Vagina (tissue), 2 donors: ENCODE measurements around the gene ECT2. TPM values are rescaled to one million over a fixed set of nuclear protein-coding genes. Genes with fewer than 3 reads are reported as not detected.

Source experiments
- DNase-seq, 2 donors: peaks; one replicate each; pipeline ENCODE4 v3.0.0-alpha.2; 2017; ENCODE audit errors: extremely low spot score in 2 of 2
- H3K27ac ChIP-seq: fragments of 200-600 bp; sonication (generic); one replicate; pipeline ENCODE4 v1.5.1; 2019
- H3K27me3 ChIP-seq: fragments of 200-600 bp; sonication (generic); one replicate; pipeline ENCODE4 v1.5.1; 2019
- H3K36me3 ChIP-seq, 2 donors: fragments of 200-600 bp; sonication (generic); one replicate each; pipeline ENCODE4 v1.5.1; 2017 to 2019
- H3K4me1 ChIP-seq: fragments of 200-600 bp; sonication (generic); one replicate; pipeline ENCODE4 v1.5.1; 2019
- H3K4me3 ChIP-seq, 2 donors: fragments of 200-600 bp; sonication (generic); 1 replicate in 1 of 2; 2 replicates in 1 of 2; pipeline ENCODE4 v1.5.1; 2016 to 2019
- H3K9me3 ChIP-seq: fragments of 200-600 bp; sonication (generic); one replicate; pipeline ENCODE4 v1.5.1; 2019
- POLR2A ChIP-seq, 2 donors: fragments of 450-650 bp; IDR thresholded peaks; one replicate each; pipeline ENCODE4 v1.6.1; 2017; ENCODE audit warnings: antibody characterized with exemption in 2 of 2, mild to moderate bottlenecking in 2 of 2, moderate library complexity in 2 of 2
- POLR2AphosphoS5 ChIP-seq, 2 donors: sonication (generic); formaldehyde crosslinking; IDR thresholded peaks; one replicate each; pipeline ENCODE4 v1.9.0; 2017; ENCODE audit warnings: antibody characterized with exemption in 2 of 2, mild to moderate bottlenecking in 2 of 2, low read depth in 1 of 2; ENCODE audit not compliant: insufficient read depth in 1 of 2
- intact Hi-C: fragments of 100-400 bp; cut with DNase I; formaldehyde crosslinking; loops from one replicate; pipeline ENCODE4 v1.15.1; 2023
- total RNA-seq: library from RNA; depleted of rRNA; stranded (reverse); fragments of >200 nt; gene quantifications from one replicate; pipeline ENCODE4 v1.2.3, GENCODE V29; 2016
- TF ChIP-seq, protein P1 (sequence below), 3 experiments: fragments of 450-650 bp in 2 of 3; fragments of 200-600 bp in 1 of 3; sonication (generic) in 1 of 3; IDR thresholded peaks; one replicate each; pipeline ENCODE4 v1.5.1; 2017 to 2019; ENCODE audit warnings: antibody characterized with exemption in 3 of 3, mild to moderate bottlenecking in 2 of 3, moderate library complexity in 2 of 3

The ECT2 gene
- total RNA-seq, 1 donor from 2014 or later = 6.4 TPM

DNA sequence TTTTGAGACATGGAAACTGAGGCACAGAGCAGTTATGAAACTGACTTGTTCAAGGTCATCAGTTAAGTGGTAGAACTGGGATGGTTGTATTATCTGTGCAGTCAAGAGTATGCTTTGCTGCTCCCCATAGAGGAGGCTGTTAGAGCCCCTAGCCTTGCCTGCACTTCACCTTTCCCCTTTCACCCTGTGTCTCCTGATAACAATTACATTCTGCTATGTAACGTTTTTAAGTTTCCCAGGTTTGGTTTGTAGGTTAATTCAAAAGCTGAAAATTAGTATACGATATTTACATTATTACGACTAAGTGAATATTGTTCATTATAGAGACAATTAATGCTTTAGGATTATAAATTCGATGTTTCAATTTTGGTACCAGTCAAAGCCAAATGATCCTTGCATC lies 89.9 kb downstream of the ECT2 start:
- TF ChIP-seq POLR2AphosphoS5 (IDR thresholded peaks at IDR 0.05; ENCODE audit: insufficient read depth in 1 of 2, low read depth in 1 of 2) = no peak
- no peak for TF ChIP-seq POLR2A (IDR thresholded peaks at IDR 0.05)
- TF ChIP-seq, protein P1, sequence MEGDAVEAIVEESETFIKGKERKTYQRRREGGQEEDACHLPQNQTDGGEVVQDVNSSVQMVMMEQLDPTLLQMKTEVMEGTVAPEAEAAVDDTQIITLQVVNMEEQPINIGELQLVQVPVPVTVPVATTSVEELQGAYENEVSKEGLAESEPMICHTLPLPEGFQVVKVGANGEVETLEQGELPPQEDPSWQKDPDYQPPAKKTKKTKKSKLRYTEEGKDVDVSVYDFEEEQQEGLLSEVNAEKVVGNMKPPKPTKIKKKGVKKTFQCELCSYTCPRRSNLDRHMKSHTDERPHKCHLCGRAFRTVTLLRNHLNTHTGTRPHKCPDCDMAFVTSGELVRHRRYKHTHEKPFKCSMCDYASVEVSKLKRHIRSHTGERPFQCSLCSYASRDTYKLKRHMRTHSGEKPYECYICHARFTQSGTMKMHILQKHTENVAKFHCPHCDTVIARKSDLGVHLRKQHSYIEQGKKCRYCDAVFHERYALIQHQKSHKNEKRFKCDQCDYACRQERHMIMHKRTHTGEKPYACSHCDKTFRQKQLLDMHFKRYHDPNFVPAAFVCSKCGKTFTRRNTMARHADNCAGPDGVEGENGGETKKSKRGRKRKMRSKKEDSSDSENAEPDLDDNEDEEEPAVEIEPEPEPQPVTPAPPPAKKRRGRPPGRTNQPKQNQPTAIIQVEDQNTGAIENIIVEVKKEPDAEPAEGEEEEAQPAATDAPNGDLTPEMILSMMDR (IDR thresholded peaks at IDR 0.05) = no peak
- DNase-seq = no peak
- intact Hi-C loops = no loop called here

GRCh38 chr3:172840913-172841312 lies 90.4 kb downstream of the ECT2 start:
- Histone ChIP-seq H3K27me3 (no peaks in the 10 kb centered on the region), H3K4me3 (no peak overlapping the region), H3K27ac (no peak overlapping the region), H3K4me1 (no peaks in the 10 kb centered on the region), H3K36me3 (no peaks in the 10 kb centered on the region), H3K9me3 (no peaks in the 10 kb centered on the region)
- TF ChIP-seq, protein P1 (IDR thresholded peaks at IDR 0.05) = no peak
- TF ChIP-seq POLR2A (IDR thresholded peaks at IDR 0.05) = no peak
- TF ChIP-seq POLR2AphosphoS5 (IDR thresholded peaks at IDR 0.05; ENCODE audit: insufficient read depth in 1 of 2, low read depth in 1 of 2) = no peak
- no peak for DNase-seq
- intact Hi-C loops = no loop called here

More for the DNA sequence above, 89.9 kb downstream of the ECT2 start:
- Histone ChIP-seq H3K9me3 (no peaks in the 10 kb centered on the region), H3K4me3 (no peak overlapping the region), H3K27me3 (no peaks in the 10 kb centered on the region), H3K36me3 (no peaks in the 10 kb centered on the region), H3K27ac (no peak overlapping the region), H3K4me1 (no peaks in the 10 kb centered on the region)

DNA sequence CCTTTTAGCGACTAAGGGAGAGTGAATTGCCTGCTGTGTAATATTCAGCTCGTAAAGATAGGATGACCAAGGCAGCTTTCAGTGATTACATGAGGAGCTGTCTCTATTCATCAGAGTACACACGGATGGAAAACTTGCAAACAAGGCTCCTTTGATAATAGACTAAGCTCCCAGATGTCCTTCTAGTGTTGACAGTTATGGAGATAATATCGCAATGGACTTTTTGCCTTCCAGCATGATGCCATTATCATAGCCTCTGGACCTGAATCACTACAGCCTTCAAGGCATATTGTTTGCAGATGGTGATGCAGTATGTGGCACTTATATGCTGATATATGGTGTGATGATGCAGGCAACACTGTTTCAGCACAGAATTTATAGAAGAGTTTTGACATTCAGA lies 93.9 kb downstream of the ECT2 start:
- intact Hi-C loops = no loop called here
- Histone ChIP-seq H3K9me3 (no peaks in the 10 kb centered on the region), H3K4me3 (no peak overlapping the region), H3K36me3 (no peaks in the 10 kb centered on the region), H3K27ac (no peak overlapping the region), H3K4me1 (no peaks in the 10 kb centered on the region), H3K27me3 (no peaks in the 10 kb centered on the region)
- TF ChIP-seq POLR2AphosphoS5 (IDR thresholded peaks at IDR 0.05; ENCODE audit: insufficient read depth in 1 of 2, low read depth in 1 of 2) (no peak), POLR2A (IDR thresholded peaks at IDR 0.05) (no peak)
- TF ChIP-seq, protein P1 (IDR thresholded peaks at IDR 0.05) = no peak
- no peak for DNase-seq

- no peak for TF ChIP-seq POLR2AphosphoS5 (IDR thresholded peaks at IDR 0.05; ENCODE audit: insufficient read depth in 1 of 2, low read depth in 1 of 2)
- TF ChIP-seq, protein P1 (IDR thresholded peaks at IDR 0.05) = no peak
- TF ChIP-seq POLR2A (IDR thresholded peaks at IDR 0.05) = no peak
- no peak overlapping the region for H3K4me3 ChIP-seq
- H3K27me3 ChIP-seq = no peaks in the 10 kb centered on the region
- H3K36me3 ChIP-seq = no peaks in the 10 kb centered on the region
- H3K4me1 ChIP-seq = no peaks in the 10 kb centered on the region
- H3K27ac ChIP-seq = no peak overlapping the region
- H3K9me3 ChIP-seq = no peaks in the 10 kb centered on the region
- DNase-seq = no peak
- intact Hi-C loops = no loop called here
These were observed 95.6 kb downstream of the ECT2 start for GRCh38 chr3:172846103-172846561.

DNA sequence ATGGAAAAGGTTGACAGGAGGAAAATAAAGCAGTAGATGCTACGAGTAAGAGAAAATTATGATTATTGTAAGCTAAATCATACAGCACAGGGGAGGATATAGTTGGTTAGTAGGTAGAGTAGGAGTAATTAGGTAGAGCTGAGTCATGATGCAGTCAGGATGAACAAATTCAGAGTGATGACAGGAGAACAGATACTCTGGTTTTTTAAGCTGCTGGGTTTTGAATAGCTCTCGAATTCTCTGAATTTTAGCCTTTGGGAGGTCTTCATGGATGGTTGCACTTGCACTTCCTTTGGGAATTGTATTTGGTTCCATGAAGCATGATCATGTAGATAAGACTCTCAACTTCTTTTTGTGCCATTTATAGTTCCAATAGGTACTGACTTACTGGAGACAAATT lies 96.2 kb downstream of the ECT2 start:
- H3K36me3 ChIP-seq = no peaks in the 10 kb centered on the region
- H3K9me3 ChIP-seq = no peaks in the 10 kb centered on the region
- H3K27me3 ChIP-seq = no peaks in the 10 kb centered on the region
- intact Hi-C loops = no loop called here
- no peaks in the 10 kb centered on the region for H3K4me1 ChIP-seq
- DNase-seq = no peak
- TF ChIP-seq POLR2AphosphoS5 (IDR thresholded peaks at IDR 0.05; ENCODE audit: insufficient read depth in 1 of 2, low read depth in 1 of 2) (no peak), POLR2A (IDR thresholded peaks at IDR 0.05) (no peak)
- TF ChIP-seq, protein P1 (IDR thresholded peaks at IDR 0.05) = no peak
- no peak overlapping the region for H3K27ac ChIP-seq
- no peak overlapping the region for H3K4me3 ChIP-seq
